ENCODE data around the gene TM9SF3.
A peak's percentile ranks its signal among the peaks of the same experiment; 100 is the strongest.
"Not testable (repeated sequence)": the region's sequence is repeated elsewhere in the genome, so short reads cannot be mapped to it uniquely, and the experiment has no call there.

Gene TM9SF3

DNA sequence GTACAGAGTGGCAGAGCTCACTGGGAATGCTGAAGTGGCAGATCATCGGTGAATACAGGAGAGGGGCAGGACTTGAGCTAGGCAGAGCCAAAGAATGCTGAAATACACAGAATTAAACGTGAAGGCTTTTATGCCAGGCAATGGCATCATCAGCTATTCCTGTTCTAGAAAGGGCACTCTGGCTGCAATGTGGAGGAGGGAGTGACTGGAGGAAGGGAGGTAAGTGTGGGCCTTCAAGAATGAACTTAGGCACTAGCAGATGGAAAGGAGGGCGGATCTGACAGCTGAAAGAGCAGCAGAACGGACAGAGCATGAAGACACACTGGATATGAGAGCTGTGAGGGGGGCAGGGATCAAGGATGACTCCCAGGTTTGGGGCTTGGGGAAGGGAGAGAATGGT lies 12.0 kb upstream of the TM9SF3 start:
- no peak for DNase-seq

DNA sequence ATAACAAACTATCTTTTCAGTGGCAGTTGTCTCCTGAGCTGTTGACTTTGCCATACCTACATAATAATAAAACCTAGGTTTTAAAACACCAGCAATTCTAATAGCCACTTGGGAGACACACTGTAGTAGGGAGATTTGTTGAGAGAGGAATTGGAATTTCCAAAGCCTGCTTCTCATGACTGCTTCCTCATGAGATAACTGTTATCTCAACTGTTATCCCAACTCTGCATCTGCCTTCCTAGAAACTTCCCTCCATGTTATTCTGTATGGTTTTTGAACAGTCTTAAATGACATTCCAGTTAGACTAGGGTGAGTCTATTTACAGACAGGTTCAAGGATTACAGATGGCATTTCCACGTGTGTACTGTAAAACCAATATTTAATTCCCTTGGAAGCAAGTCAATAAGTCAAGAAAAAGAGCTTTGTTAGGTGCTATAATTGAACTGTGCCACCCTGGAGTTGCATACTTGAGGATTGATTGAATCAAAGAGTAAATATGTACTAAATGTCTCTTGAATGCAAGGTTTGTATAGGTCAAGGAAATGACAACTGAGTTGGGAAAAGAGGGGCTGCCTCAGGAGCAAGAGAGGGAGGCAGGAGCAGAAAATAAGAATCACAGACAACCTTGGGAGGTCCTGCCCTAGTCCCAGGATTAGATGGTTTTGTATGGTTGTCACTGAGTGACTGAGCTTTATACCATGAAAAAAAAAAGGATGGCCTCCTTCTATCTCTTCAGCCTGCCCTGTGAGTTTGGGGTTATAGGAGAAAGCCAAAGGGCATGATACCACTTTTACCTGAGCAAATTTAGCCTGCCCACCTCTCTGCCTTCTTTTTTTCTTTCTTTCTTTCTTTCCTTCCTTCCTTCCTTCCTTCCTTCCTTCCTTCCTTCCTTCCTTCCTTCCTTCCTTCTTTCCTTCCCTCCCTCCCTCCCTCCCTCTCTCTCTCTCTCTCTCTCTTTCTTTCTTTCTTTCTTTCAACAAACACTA lies 9.9 kb upstream of the TM9SF3 start:
- no peak for DNase-seq

DNA sequence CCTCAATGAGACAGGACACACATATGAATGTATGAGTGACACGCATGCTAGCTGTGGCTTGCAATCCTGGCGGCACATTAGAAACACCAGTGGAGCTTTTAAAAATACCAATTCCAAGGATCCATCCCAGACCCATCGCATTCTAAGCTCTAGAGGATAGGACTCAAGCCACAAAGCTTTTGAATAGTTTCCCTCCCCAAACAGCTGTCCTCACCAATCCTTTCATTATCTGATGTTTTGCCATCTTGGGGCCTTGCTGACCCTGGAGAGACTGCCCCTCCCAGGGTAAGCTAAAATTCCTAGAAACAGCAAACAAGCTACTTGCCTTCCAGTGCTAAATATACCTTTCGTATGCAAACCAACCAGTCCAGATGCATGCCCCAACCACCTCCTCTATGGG lies 8.9 kb upstream of the TM9SF3 start:
- no peak for DNase-seq

DNA sequence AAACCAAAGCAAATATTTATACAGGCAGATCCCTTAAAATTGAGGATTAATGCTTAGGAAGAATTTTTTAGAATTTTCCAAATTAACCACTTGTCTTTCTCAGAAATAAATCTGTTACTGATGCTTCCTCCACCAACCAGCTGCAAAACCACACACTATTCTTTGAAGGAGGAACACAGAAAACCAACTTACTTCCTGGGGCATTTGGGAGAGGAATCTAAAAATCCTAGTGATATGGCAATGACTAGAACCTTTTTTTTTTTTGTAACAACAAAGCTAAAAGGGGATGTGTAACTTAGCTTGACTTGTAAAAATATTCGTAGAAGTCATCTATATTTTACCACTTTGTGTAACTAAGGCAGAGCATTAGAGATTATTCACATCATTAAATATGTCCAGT lies 5.1 kb upstream of the TM9SF3 start:
- no peak for DNase-seq

DNA sequence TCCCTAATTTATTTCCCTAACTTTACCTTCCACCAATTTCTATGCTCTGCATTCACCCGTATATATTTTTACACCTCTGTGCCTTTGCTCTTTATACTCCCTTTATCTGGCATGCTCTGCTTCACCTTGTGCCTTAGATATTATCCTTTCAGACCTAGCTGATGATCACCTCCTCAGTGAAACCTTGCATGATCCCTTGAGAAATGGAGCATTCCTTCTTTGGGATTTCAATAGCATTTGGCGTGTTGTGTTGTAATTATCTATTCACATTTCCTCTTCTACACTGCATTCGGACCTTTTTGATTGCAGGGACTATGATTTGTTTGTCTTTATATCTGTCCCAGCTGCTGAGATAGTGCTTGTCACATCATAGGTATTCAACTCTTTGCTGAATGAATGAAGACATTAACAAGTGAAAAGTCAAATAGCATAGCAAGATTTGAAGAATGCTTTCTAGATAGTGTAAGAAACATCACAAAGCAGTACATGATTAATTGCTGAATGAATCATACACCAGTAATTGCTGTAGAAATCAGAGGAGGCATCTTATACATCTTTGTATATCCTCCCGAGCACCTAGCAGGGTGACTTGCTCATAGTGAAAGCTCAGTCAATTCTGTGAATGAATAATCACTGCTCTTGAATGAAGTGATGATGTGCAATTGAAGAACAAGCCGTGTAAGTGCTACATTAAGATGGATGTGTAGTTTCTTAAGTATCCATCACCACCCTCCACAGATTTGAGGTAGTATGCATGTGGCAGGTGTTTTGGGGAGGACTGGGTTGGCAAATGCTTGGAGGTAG lies 2.0 kb upstream of the TM9SF3 start:
- DNase-seq, result no peak

DNA sequence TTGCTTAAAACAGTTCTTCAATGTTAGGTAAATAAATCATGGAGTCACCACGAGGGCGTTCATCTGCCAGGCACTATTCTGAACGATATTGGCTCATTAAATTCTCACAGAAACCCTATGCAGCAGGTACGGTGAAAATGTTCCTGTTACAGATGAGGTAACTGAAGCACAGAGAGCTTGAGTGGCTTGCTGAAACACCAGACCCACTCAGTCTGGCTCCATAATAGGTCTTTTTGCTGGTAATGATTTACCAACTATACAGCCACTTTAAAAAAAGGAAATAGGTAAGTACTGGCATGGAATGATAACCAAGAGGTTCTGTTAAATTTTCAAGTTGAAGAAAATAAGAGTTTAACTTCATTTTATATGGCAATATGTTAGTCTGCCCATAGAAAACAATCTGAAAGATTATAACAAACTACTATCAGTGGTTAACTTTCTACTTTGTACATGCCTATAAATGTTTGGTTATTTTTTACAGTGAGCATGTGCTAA lies 1.3 kb upstream of the TM9SF3 start:
- DNase-seq, result no peak

DNA sequence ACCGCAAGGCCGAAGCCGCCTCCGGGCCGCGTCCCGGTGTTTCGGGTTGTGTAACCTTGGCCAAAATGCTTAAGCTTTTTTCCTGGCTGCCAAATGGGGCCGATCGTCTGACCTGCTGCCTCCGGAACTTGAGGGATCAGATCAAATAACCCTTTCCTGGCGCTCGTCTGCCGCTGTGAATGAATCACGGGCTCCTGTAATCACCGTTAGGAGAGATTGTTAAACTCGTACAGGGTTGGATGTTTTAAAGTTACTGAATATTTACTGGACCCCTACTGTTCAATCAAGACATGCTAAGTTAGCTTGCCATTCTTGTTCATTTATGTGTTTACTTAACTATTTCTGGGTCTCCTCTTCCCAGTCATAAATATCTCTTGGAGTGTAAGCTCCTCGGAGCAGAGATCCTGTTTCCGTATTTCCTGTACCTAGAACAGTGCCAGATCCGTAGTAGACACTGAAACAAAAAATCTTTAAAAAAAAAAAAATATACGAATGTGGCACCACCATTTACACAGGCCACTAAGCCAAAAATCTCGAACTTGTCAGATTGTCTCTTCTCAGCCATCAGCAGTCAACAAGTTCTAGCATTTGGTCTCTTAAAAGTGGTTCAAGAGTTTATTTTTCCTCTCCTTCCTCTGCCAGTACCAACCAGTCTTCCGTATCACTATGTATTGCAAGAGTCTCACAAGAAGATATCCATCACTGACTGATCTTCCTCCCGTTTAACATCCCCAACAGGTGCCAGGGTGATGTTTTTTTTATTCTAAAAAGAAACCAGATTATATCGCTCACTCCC lies 650 bp upstream of the TM9SF3 start:
- peak; percentile 13 for DNase-seq

DNA sequence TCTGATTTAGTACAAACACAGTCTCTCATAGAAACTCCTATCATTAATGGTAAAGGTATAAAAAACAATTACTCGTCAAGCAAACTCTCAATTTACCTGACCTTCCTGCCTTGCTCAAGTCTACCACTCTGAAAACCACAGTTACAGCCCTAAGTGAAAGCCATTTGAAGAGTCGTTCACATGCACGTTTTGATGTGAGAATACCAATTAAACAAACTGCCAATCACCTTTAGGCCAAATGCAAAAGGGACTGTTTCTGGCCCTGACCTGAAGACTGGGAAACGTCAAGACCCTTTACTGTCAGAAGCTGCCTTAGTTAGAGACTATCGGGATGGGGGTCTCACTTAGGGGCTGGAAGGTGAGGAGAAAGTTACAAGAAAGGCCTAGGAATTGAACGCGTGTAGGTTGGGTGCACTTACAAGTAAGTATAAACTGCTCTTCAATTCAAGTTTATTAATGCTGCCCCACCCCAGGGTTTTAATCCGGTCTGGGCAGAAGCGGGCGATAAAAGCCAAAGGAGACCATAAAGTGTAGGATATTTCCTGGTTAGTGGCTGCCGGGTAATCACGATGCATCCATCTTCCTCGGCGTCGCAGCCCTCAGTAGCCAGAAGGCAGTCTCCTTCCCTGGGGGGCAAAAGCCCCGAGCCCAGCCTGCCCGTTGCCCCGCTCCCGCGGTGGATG lies 935 bp downstream of the TM9SF3 start:
- DNase-seq, result peak; percentile 50

DNA sequence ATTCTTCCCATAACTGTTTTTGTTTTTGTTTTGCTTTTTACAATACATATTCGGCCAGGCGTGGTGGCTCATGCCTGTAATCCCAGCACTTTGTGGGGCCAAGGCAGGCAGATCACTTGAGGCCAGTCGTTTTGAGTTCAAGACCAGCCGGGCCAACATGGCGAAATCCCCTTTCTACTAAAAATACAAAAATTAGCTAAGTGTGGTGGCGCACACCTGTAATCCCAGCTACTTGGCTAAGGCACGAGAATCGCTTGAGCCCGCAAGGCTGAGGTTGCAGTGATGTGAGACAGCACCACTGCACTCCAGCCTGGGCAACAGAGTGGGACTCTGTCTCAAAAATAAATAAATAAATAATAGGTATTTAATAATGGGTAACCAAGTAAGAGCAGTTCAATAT lies 2.3 kb downstream of the TM9SF3 start:
- DNase-seq, result no peak

DNA sequence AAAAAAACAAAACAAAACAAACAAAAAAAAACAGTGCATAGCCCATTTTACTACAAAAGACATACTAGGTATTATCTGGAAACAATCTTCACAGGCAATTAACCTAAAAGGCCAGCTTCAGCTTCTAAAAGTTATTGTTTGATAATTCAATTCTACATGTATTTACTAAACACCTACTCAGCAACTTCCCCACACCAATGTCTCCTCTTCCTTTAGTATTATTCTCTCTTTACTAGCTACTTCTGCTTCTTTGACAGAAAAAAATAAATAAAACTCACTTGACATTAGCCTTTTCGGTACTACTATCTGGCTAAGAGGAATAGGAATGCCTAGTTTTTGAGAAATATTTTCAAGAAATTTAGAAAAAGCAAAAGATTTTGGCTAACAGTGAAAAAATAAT lies 2.8 kb downstream of the TM9SF3 start:
- DNase-seq, result no peak

DNA sequence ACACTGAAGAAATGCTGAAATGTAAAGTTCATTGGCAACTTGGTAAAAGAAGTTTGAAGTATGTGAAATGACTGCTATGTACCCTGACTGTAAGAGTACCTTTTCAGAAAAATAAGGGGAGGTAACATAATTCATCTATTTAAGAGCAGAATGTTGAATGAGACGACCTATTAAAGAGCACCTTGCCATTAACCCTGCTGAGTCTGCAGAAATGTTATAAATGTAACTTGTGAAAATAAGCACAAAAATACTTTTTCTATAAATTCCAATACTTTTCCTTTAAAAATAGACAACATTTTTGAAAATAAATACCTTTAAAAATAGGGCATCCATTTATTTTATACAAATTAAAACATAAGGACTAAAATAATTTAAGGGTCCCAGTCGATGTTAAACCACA lies 7.7 kb downstream of the TM9SF3 start:
- no peak for DNase-seq

DNA sequence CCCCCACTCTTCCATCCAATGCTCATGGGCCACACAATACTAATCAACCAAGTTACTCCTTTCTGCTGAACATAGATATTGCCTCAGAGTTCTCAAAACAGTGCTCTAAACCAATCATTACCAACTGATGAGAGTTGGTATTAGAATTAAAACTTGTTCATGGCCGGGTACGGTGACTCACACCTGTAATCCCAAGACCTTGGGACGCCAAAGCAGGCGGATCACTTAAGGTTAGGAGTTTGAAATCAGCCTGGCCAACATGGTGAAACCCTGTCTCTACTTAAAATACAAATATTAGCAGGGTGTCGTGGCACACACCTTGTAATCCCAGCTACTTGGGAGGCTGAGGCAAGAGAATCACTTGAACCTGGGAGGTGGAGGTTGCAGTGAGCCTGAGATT lies 8.2 kb downstream of the TM9SF3 start:
- DNase-seq, result no peak

DNA sequence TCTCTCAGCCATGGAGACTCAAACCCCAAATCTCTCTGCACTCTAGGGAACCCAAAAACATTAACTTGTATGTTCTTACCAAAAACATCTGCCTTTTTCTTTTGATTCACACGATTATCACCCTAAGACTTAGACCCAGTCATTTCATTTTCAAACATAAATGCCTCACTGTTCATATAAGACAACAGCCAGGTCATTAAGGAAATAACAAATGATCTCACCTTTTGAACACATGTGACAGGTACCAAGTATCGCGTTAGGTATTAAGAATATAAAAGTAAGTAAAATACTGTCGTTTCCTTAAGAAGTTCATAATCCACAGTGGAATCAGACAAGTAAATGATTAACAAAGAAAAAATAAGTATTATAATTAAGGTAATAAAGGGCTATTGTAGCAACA lies 8.8 kb downstream of the TM9SF3 start:
- no peak for DNase-seq

DNA sequence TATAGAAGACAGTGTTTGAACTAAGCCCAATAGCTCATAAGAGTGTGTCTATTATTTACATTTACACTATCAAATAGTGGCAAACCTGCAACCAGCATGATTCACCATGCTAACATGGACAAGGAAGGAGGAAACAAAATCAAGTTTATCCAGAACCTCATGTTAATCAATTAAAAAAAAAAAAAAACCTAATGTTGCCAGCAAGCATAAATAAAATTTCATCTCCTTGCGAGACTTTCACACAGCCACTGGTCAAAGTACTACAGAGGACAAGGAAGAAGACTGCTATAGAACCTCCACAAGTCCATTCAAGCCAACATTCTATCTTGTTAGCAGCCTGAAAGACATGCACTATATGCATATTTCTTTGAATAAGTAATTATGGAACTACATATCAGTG lies 9.7 kb downstream of the TM9SF3 start:
- no peak for DNase-seq

DNA sequence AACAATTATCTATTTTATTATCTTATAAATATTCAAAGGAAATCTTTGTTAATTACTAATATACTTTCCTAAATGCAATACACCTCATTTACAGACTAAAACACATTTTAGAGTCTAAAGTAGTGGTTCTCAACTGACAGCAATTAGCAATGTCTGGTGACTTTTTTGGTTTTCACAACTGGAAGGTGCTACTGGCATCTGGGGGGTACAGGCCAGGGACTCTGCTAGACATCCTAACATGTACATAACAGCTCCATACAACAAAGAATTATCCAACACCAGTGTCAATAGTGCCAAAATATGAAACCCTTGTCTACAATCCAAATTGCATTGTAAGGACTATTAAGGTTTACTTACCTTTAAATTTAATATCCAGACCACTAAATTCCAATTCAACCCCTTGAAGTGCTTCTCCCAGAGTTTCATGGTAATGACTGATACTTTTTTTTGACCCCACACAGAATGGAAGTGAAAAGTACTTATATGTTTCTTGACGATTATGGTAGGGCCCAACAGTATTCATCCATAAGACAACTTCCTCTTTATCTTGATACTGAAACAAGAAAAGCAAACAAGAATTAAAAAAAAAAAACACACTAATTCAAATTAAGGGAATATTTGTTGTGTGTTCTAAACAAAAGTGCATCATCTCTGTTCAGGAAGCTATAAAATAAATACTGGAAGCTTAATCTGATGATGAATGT lies 10.4 kb downstream of the TM9SF3 start:
- DNase-seq, result no peak

DNA sequence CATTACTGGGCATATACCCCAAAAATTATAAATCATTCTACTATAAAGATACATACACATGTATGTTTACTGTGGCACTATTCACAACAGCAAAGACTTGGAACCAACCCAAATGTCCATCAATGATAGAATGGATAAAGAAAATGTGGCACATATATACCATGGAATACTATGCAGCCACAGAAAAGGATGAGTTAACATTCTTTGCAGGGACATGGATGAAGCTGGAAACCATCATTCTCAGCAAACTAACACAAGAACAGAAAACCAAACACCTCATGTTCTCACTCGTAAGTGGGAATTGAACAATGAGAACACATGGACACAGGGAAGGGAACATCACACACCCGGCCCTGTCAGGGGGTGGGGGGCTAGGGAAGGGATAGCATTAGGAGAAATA lies 12.2 kb downstream of the TM9SF3 start:
- DNase-seq, result not testable (repeated sequence)

DNA sequence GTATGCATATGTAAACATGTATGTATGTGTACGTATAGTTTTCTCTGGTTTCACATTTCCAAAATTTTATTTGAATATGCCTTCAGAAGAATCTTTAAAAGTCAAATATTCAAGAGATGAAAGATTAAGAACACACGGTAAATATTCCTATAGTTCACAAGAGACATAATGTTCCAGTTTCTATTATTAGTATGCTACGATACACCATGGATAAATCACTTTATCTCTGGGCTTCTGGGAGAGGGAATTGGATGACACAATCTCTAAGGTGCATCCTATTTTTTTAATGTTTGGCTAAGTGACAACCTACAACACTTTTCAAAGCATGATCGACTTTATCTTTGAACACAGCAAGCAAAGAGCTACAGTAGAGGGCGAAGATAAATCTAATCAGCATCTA lies 13.8 kb downstream of the TM9SF3 start:
- DNase-seq, result no peak

DNA sequence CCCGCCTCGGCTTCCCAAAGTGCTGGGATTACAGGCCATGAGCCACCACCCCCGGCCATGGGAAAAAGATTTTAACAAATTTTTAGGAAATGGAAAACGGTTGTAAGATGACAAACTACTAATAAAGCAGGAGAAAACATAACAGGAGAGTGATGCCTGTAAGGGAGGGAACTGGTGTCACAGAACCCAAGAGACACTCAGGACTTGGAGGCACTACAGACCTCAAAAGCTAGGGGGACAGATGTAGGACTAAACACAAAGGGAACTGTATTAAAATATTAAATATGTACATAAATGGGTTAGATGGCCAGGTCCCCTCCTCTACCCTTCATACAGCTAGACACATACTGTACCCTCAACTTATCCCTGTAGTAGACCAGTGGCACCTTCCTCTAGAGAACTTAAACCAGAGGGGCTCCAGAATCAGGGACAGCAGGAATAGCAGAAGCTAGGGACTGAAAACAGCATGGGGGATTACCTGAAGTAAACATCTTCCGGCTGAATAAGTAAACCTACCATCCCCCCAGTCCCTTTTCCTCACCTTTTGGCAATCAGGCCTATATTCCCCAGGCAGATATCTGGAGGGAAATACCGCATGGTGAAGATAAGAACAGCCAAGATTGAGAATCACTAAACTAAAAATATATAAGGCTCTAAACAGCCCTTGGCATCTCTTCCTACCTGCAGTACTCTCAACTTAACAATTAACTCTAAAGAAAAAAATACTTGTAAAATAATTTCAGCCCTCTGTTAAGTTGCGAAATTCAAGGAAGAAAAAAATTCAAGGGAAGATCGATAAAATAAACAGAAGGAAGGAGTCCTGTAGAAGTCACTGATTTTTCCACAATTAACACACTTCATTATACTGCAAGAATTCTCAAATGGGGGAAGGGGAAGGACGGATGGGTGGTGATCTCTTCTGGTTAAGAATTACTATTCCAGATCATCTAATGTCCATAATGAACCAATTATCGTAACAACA lies 15.5 kb downstream of the TM9SF3 start:
- no peak for DNase-seq

DNA sequence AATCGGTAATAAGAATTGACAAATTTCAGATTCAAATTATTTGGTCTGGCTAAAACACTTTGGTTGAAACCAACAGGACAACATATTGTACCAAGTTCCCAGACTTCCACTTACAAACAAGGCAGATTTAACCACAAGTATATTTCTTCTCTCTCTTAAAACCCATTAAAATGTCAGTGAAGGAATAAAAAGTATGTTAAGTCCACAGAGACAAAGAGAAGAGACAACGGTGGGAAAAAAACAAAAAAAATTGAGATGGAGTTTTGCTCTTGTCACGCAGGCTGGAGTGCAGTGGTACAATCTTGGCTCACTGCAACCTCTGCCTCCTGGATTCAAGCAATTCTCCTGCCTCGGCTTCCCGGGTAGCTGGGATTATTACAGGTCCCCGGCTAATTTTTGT lies 16.3 kb downstream of the TM9SF3 start:
- DNase-seq, result no peak

DNA sequence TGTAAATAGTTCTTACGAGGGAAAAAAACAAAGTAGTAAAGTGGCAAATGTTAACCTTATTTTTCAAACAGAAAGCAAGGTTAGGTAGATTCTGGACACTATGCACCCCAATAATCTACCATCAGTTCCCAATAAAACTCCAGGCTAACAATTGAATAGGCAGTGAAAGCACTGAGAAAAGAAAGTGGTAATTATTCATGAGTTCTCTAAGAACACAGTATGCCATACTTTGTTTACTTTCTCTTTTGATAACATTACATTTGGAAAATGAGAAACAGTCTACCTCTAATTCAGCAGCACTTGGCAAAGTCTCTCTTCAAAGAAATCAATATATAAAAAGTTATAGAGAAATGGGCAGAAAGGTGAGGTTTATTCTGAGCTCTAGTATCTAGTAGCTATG lies 18.4 kb downstream of the TM9SF3 start:
- DNase-seq, result no peak

DNA sequence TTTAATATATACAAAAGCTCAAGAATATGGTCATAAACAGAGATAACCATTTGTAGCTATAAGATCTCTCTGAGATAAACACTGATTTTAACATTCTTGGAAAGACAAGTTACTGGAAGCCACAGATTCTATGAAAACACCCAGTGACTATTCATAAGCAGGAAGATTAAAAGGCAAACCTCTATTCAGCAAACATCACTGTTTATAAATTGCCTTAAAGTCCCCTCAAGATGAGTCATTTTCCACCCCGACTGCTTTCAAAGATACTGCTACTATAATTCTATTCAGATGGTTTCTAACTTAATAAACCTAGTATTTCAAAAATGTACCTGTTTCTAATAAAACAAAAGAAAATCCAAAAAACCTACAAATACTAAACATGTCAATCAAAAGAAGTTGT lies 21.0 kb downstream of the TM9SF3 start:
- DNase-seq, result no peak
